ENCODE results near the gene CAPN9.
"Not testable (repeated sequence)": the region's sequence is repeated elsewhere in the genome, so short reads cannot be mapped to it uniquely, and the experiment has no call there.

The CAPN9 gene

DNA sequence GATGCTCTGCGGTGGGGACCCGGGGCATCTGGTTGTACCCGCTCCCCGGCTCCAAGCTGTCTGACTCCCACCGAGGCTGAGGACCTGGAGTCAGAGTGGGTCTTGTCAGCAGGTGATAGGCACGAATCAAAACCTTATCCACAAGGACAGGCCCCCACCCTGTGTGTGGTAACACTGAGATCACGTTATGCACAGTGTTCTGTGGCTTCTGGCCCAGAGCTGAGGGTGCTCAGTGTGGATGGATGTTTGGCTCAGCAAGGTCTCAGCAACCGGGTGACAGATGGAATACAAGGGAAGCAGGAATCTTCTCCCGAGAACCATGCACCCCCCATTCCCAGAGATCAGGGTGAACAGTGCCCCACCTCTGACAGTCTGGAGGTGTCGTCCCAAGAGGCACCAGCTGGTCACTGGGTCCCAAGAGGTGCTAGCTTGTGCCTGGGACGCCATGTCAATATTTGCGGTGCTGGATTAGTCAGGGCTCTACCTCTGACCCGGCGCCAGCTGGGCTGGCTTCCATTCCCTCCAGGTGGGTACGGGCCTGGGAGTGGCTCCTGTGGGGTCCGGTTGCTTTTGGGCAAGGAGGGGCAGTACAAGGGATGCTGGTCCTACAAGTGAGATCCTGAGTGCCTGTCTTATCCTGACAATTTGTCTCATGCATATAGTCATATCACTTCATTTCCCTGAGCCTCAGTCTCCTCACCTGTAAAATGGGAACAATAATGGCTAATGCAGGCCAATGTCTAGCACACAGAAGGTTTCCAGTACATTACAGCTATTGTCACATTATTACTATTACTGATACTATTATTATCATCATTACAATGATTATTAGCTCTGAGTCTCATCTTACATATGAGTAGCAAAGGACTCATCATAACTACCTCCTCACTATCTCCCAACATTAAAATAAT lies 957 bp downstream of the CAPN9 start:
- DNase-seq (ENCODE audit: low spot score), result no peak

DNA sequence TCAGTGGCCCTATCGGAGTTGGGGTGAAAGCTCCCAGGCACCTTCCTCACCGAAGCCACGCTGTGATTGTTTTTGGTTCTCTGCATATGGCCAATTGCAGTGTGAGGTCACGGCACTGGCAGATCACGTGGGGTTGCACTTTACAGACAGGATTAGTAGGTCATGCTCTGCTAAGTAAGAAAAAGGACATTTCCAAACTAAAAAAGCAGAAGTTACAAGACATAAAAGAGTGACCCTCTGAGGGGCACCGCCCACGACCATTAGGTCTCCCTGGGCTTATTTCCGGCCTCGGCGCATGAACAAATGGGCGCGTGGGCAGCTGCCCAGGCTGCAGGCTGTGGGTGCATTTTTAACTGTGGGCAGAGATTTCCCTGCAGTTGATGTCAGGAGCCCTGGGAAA lies 2.0 kb downstream of the CAPN9 start:
- no peak for DNase-seq (ENCODE audit: low spot score)

DNA sequence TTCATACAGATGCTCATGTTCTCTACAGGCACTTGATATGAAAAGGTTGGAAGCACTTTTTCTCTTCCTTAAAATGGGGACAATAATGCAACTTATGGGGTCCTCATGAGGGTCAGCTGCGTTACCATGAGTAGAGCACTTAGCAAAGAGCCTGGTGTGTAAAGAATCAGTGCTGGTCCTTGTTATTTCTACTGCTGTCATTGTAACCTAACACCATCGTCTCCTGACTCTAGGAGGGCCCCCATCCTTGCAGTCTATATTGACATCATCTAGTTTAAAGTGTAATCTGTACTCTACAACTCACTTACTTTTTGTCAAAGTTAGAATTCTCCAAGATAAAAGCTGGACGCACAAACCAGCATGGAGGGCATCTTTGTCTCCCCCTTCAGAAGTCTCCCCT lies 2.4 kb downstream of the CAPN9 start:
- DNase-seq (ENCODE audit: low spot score), result no peak

DNA sequence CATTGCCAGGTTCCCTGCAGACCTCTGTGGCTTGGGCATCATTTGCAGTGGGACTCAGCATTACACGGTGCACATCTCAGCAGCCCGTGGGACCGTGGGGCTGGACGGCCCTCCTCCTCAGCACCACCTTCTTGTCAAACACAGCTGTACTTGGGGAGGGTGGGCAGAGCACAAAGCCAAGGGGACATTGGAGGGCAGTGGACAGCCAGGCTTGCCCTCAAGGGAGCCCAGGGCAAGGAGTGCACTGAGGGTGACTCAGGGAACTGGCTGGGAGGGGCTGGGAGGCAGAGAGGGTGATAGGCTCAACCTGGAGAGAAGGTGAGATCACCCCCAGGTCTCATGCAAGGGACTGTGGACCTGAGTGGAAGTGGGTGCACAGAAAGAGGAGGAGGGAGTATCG lies 3.4 kb downstream of the CAPN9 start:
- DNase-seq (ENCODE audit: low spot score), result no peak

DNA sequence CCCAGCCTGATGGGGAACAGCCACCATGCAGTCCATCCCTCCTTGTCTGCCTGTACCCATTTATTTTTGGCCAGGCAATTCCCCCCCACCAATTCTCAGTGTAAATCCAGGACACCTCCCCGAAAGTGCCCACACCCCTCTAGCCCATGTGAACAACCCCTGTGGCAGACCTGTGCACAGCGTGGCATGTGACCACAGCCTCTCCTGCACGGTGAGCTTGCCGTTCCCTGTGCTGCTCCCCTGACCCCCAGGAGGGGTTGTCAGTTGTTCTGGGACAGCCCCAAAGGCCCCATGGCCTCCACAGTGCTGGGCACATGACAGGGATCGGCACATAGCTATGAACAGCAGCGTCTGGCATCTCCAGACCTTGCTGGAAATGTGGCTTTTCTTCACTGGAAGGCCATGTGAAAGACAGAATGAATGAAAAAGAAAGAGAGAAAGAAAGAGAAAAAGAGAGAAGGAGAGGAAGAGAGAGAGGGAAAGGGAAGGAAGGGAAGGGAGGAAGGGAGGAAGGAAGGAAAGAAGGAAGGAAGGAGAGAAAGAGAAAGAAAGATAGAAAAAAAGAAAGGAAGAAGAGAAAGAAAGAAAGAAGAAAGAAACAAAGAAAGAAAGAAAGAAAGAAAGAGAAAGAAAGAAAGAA lies 3.9 kb downstream of the CAPN9 start:
- DNase-seq (ENCODE audit: low spot score), result no peak

DNA sequence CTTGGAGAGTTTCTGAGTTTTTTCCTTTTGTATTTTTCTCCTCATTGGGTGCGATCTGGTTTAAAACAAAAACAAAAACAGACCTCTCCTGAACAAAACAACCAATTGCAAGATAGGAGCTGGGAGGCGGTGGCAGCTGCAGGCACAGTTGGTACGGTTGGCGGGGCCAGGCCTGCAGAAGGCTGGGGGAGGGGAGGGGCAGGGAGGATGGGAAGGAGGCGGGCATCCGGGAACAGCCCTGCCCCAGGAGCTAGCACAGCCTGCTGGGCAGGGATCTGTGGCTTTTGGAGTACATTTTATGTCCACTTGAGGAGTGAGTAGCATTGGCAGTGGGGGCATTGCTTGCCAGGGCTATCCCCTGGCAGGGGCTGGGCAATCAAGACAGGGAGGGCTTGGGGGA lies 5.2 kb downstream of the CAPN9 start:
- DNase-seq (ENCODE audit: low spot score), result no peak

DNA sequence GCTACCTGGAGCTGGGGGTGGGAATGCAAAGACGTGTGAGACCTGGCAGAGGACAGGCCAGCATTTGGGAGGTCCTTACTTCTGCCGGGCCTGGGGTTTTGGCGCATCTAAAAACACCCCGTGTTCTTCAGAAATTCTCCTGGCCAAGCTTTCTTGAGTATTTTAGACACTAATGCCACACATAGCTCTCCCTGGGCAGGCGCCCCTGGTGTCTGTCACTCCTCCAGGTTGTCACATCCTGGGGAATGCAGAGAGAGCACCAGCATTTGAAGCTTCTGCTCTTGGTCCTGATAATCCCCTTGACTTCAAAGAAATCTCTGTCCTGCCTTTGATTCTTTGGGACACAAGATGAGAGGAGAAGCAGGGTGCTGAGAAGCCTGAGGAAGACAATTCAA lies 6.0 kb downstream of the CAPN9 start:
- no peak for DNase-seq (ENCODE audit: low spot score)

DNA sequence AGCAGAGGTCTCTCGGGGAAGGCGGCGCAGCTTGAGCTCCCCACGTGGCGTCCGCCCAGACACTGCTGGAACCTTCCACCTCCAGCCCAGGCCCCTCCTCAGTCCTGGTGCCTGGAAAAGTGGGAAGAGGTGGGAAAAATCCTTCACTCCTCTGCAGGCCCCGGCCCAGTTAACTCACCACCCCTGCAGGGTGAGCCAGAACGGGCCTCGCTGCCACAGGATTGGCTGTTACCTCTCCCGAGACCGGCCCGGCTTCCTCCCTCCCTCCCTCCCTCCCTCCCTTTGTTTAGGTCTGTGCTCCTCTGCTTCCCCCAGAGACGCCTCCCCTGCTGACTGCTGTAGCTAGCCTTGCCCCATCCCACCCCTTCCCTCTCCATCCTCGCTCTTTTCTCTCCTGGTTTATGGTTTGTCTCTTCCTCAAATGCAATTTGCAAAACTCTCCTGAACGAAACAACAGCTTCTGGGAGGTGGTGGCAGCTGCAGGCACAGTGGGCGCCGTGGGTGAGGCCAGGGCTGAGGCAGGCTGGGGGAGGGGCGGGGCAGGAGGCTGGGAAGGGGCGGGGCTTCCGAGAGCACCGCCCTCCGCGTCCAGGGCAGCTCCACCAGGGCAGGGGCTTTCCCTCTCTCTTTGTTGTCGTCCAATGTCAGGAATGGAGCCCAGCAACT lies 6.5 kb downstream of the CAPN9 start:
- peak; percentile 84 for DNase-seq (ENCODE audit: low spot score)

DNA sequence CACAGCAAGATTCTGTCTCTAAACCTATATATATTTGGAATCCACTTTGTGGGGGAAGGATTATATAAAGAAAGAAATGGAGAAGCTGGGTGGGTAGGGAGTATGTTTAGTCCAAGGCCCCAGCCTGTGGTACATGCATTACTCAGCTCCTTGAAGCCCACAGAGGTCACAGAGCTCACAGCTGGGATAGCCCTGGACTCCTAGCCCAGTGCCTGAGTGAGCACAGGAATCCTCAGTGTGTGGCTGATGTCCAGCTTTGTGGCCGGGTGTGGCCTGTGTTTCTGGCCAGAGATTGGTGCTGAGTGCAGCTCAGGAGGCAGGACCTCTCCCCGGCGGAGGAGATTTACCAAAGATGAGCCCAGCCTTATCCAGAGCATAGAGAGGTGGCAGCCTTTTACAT lies 7.6 kb downstream of the CAPN9 start:
- DNase-seq (ENCODE audit: low spot score), result no peak

DNA sequence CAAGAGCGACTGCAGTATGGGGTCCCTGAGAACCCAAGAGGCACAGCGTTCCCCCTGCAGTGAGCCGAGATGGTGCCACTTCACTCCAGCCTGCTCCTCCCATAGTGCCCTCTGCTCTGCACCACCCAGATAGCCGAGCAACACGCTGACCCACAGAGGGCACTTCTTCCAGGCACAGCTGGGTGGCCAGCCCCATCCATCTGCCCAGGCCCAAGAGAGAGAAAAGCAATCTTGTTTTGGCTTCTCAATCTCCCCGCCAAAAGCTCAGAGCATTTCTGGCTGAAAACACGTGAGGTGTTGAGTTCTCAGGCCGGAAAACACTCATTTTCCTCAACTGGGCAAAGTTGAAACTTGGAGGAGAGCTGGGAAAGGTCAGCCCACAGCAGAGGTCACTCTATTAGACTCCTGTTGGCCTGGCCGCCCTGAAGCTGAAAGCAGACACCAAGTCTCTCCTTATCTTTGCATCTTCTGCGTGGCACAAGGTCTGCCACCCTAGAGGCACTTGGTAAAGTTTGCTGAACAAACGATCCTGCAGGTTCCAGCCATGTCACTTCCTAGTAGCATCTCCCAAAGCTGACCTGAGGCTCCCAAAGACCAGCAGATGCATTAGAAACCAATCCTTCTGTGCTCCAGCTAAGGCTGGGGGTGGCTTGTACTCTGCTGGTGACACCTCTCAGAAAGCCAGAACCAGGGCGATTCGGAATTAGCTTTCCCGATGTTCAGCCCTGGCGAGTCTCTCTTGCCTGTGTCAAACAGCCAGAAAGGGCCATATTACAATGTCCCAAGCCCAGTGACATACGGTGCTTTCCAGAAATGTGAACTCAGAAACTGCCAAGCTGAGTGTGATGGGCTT lies 10.9 kb downstream of the CAPN9 start:
- DNase-seq (ENCODE audit: low spot score), result no peak

DNA sequence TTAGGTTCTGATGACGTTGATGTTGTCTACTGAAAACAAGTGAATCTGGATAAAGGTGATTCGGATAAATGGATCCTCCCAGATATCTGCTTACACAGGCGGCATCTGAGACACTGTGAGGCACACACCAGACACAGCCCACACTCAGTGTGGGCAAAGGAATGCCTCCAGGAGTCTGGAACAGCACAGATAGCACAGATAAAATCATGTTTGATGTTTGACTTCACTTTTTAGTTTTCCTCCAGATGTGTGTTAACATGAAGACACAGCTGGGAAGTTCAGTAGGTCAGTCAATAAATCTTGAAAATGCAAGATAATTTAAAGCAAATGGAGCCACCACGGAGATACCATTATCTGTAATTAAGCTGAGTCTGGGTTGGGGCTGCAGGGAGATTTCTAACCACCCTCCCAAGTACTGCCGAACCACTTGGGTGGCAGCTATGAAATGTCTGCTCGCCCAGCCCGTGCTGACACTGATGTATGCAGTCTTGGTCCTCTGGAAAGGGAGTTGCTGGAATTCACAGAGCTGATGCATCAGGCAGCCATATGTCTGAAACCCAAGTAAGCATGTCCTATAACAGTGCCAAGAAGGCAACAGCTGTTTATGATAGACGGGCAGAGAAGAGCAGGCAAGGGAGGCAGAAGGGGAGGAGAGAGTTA lies 11.7 kb downstream of the CAPN9 start:
- peak; percentile 60 for DNase-seq (ENCODE audit: low spot score)

DNA sequence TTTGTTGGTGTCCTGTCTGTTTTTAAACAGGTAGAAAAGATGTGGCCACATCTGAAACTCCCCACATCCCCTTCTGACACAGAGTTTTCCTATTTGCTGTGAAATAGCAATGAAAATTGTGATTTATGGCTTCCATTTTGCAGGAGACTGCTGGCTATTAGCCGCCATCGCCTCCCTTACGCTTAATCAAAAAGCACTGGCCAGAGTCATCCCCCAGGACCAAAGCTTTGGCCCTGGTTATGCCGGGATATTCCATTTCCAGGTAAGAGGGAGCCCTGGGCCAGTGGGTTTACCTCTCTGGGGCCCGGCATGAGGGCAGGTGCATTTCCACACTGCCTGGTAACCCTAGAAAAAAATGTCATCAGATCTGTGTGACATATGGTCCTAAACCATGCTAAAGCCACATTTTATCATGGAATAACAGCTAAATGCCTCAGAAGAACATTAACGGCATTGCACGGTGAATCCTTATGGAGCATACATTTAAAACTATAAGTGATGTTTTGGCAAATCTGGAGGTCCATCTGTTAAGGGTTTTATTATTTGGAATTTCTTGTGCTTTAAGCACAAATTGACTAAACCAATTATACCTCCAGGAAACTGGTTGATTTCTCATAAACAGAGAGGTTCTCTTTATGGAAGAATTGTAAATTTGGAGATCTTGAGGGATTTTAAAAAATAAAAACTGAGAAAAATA lies 12.3 kb downstream of the CAPN9 start:
- DNase-seq (ENCODE audit: low spot score), result no peak

DNA sequence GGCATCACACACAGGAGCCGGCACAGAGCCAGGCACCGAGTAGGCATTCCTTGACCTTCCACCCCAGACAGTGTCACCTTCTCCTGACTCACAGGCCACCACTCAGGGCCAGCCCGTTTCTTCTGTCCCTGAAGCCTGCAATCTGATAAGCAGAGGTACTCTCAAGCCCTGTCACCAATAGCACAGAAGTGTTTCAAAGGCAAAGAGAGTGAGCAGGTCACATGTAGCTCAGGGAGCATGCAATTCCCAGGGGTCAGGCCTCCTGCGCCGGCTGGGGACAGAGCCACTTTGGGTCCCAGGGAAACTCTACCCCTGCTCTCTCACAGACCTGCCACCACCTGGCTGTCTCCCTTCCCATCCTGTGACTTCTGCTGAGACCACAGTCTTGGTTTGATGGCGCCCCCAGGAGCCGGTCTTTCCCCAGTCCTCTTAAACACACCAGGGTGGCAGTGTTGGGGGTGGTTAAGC lies 13.2 kb downstream of the CAPN9 start:
- peak; percentile 65 for DNase-seq (ENCODE audit: low spot score)

DNA sequence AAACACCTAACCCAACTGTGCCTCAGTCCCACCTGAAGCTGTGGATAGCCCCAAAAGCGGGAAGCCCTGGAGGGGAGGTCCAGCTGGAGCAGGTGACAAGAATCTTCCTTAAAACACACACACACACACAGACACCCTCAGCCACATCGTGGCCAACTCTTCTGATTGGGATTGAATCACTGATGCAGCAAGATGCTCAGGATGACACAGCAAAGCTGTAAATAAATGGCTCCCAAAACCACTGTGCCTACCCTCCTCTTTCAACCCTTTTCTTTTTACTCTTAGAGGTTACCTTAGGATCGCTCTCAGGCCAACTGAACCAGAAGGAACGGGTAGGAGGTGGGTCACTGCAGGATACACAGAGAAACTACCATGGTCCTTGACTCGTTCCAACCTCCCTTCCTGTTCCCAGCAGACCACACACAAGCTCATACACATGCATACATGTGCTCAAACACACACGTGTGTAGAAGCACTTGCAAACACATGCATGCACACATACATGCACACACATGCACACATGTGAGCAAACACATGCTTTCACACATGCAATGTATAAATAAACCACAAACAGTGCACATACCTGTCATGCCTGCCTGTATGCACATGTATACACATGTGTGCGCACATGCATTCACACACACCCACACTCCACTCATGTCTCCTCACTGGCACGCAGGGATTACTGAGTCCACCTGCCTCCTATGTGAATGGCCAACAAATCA lies 14.4 kb downstream of the CAPN9 start:
- no peak for DNase-seq (ENCODE audit: low spot score)

DNA sequence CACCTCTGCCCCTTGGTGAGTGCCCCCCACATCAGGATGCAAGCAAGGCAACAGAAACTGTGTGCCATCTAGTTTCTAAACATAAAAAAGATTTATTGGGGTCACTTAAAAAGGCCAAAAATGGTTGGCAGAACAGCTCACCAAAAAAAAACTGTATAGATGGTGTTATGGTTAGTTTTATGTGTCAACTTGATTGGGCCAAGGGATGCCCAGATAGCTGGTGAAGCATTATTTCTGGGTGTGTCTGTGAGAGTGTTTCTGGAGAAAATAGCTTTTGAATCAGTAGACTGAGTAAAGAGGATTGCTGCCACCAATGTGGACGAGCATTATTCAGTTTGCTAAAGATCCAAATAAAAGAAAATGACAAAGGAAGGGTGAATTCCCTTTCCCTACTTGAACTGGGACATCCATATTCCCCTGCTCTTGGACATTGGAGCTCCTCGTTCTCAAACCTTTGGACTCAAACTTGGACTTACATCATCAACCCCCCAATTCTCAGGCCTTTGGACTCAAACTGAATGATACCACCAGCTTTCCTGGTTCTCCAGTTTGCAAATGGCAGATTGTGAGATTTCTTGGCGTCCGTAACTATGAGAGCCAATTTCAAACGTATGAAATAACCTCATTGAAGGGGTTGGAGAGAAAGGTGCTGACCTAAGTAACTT lies 16.9 kb downstream of the CAPN9 start:
- DNase-seq (ENCODE audit: low spot score), result no peak

DNA sequence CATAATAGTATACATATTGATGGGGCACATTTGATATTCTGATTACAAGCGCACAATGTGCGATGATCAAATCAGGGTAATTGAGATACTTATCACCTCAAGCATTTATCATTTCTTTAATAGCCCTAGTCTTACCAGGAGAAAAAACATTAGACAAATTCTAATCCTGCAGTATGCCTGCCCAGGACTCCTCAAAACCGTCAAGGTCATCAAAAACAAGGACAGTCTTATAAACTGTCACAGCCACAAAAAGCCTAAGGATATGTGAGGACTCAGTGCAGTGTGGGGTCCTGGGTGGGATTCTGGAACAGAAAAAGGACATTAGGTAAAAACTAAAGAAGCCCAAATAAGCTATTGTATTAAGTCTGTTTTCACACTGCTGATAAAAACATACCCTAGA lies 19.1 kb downstream of the CAPN9 start:
- DNase-seq (ENCODE audit: low spot score), result no peak

DNA sequence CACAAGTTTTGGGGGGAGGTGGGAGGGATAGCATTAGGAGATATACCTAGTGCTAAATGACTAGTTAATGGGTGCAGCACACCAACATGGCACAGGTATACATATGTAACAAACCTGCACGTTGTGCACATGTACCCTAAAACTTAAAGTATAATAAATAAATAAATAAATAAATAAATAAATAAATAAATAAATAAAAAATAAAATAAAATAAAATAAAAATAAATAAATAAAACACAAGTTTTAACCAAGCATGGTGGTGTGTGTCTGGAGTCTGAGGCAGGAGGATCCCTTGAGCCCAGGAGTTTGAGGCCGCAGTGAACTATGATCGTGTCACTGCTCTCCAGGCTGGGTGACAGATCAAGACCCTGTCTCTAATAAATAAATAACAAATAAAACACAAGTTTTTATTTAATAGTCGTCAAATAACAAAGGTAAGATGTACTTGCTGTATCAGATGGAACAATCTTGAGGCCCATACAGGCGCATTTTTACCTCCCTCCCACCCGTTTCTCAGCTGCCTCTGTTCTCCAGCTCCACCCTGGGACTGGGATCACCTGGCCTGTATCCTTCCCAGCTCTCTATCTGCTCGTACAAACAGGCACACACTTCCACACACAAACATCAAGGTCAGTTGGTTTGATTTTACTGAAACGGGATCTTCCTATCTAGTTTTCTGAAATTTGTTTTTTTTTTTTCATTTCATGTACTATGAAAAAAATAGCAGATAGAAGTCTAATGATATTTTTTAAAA lies 20.8 kb downstream of the CAPN9 start:
- not testable (repeated sequence) for DNase-seq (ENCODE audit: low spot score)

DNA sequence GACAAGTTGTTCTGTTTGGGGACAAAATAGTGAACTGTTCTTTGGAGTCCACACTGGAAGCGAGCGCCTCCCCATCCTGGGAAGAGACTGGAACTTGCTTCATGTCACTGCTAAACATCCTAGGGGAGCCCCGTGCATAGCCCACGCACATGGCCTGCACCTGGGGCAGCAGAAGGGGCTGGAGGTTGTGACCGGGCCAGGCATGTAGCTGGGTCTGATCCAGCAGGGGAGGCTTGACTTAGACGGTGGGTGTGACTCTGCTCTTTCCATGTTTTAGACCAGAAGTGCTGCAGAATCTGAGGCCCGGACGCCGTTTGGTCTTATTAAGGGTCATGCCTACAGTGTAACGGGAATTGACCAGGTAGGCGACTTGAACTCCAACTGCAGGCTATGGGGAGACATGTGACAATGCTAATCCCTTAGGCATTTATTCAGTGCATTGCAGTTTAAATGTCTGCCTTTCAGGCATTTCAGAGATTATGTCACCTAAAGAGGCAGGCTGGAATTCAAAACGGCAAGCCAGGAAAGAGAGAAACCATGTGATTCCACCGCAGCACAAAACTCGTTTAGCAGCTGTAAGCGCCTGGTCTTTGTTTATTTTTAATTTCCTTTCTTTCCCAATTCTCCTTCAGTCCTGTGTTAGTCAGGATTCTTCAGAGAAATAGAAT lies 21.8 kb downstream of the CAPN9 start:
- no peak for DNase-seq (ENCODE audit: low spot score)
